Natural killer cell (primary cell): ENCODE measurements around the gene ZNF32. TPM values are rescaled to one million over a fixed set of nuclear protein-coding genes. Genes with fewer than 3 reads are reported as not detected.

Experiments used
- ATAC-seq, 3 donors: fragments of 150-1000 bp in 2 of 3; fragments of 200-7000 bp in 1 of 3; cut with Tn5 transposase; 1 replicate in 1 of 3; 2 replicates in 2 of 3; pipeline ENCODE4 v1.10.0; 2021; ENCODE audit warnings: mild to moderate bottlenecking in 2 of 3, moderate library complexity in 2 of 3
- DNase-seq, 2 donors: peaks; one replicate each; pipeline versions ENCODE4 v3.0.0 to v3.0.0-alpha.2; 2013 to 2021; ENCODE audit warnings: mixed read lengths in 1 of 2
- H3K27ac ChIP-seq: one replicate; pipeline ENCODE4 v1.5.1; 2013; ENCODE audit warnings: mild to moderate bottlenecking, low read length
- H3K27me3 ChIP-seq: one replicate; pipeline ENCODE4 v1.6.1; 2013; ENCODE audit warnings: low read length; ENCODE audit not compliant: control insufficient read depth, insufficient read depth
- H3K36me3 ChIP-seq: one replicate; pipeline ENCODE4 v1.6.1; 2013; ENCODE audit warnings: low read length; ENCODE audit not compliant: control insufficient read depth, insufficient read depth
- H3K4me1 ChIP-seq: one replicate; pipeline ENCODE4 v1.6.1; 2013; ENCODE audit warnings: low read length; ENCODE audit not compliant: control insufficient read depth, insufficient read depth
- H3K4me3 ChIP-seq: one replicate; pipeline ENCODE4 v1.5.1; 2013; ENCODE audit warnings: low read length
- H3K9me3 ChIP-seq: one replicate; pipeline ENCODE4 v1.6.1; 2013; ENCODE audit warnings: low read length; ENCODE audit not compliant: control insufficient read depth, insufficient read depth
- H3K27ac Mint-ChIP-seq, 2 donors: one replicate each; pipeline ENCODE4 v1.8.0; 2022; ENCODE audit warnings: mild to moderate bottlenecking in 2 of 2, mixed read lengths in 2 of 2, moderate library complexity in 1 of 2
- H3K27me3 Mint-ChIP-seq, 2 donors: one replicate each; pipeline ENCODE4 v1.8.0; 2022; ENCODE audit warnings: low read depth in 2 of 2, mixed read lengths in 2 of 2
- H3K36me3 Mint-ChIP-seq: one replicate; pipeline ENCODE4 v1.8.0; 2022; ENCODE audit warnings: mixed read lengths
- H3K4me1 Mint-ChIP-seq, 2 donors: one replicate each; pipeline ENCODE4 v1.8.0; 2022; ENCODE audit warnings: mixed read lengths in 2 of 2
- H3K4me3 Mint-ChIP-seq: one replicate; pipeline ENCODE4 v1.8.0; 2022; ENCODE audit warnings: mild to moderate bottlenecking, moderate library complexity, mixed read lengths
- H3K9me3 Mint-ChIP-seq, 2 donors: one replicate each; pipeline ENCODE4 v1.8.0; 2022; ENCODE audit warnings: mixed read lengths in 2 of 2
- WGBS: methylation state at CpG from one replicate; pipeline ENCODE4 v1.1.7; 2013; ENCODE audit warnings: missing lambda C conversion rate; ENCODE audit not compliant: insufficient coverage; 5-methylcytosine and 5-hydroxymethylcytosine counted together
- intact Hi-C: fragments of 100-400 bp; cut with micrococcal nuclease; formaldehyde crosslinking; loops from one replicate; pipeline ENCODE4 v1.14.2; 2022
- total RNA-seq, 4 donors: library from RNA; stranded (reverse); fragments of 120-200 nt in 1 of 4; gene quantifications; one replicate each; pipeline versions ENCODE4 v1.2.3 to v1.2.4, GENCODE V29; 2013 to 2022
- TF ChIP-seq, protein P1 (sequence below): fragments of 200-600 bp; IDR thresholded peaks from one replicate; pipeline ENCODE4 v1.8.0; 2022; ENCODE audit warnings: antibody characterized with exemption

ZNF32 gene
- total RNA-seq, 3 donors from 2014 or later (not counting 1 experiment from before 2014, with no cell fraction given), result 19.1 to 28.9 (median 26.2) TPM

DNA sequence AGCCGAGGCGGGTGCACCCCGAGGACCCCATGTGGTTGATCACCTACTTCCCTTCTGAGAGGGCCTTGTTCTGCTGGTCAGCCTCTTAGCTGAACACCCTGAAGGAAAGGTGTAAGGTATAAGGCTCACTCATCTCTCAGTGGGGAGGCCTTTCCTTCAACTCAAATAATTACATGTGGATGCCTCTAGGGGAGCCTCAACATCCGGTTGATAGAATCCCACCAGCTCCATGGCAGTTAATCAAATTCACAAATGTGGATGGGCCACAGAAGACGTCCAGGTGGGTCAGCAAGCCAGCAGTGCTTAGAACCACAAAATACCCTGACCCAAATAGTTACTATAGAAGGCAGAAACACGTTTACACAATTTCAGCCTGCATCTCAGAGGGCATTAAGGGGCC, 37.7 kb upstream of the ZNF32 start:
- 74% methylated on average over 6 of the region's 6 CpGs for WGBS
- H3K36me3 Mint-ChIP-seq, result no peaks in the 10 kb centered on the region
- no peaks in the 10 kb centered on the region for H3K27me3 ChIP-seq
- DNase-seq (no peak), ATAC-seq (no peak)
- no peaks in the 10 kb centered on the region for H3K9me3 ChIP-seq
- H3K9me3 Mint-ChIP-seq, result no peaks in the 10 kb centered on the region
- no peak overlapping the region for H3K27ac ChIP-seq
- intact Hi-C loops, result no loop called here
- no peak overlapping the region for H3K27ac Mint-ChIP-seq
- no peak overlapping the region for H3K4me3 ChIP-seq
- H3K36me3 ChIP-seq, result no peaks in the 10 kb centered on the region
- peaks cover 12% of the 10 kb centered on the region for H3K4me1 ChIP-seq
- peak overlapping the region; percentile 72 for H3K4me3 Mint-ChIP-seq
- TF ChIP-seq, protein P1, sequence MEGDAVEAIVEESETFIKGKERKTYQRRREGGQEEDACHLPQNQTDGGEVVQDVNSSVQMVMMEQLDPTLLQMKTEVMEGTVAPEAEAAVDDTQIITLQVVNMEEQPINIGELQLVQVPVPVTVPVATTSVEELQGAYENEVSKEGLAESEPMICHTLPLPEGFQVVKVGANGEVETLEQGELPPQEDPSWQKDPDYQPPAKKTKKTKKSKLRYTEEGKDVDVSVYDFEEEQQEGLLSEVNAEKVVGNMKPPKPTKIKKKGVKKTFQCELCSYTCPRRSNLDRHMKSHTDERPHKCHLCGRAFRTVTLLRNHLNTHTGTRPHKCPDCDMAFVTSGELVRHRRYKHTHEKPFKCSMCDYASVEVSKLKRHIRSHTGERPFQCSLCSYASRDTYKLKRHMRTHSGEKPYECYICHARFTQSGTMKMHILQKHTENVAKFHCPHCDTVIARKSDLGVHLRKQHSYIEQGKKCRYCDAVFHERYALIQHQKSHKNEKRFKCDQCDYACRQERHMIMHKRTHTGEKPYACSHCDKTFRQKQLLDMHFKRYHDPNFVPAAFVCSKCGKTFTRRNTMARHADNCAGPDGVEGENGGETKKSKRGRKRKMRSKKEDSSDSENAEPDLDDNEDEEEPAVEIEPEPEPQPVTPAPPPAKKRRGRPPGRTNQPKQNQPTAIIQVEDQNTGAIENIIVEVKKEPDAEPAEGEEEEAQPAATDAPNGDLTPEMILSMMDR, result no peak
- H3K4me1 Mint-ChIP-seq, result peaks cover 10 to 22% of the 10 kb centered on the region in 2 donors
- peaks cover 20 to 21% of the 10 kb centered on the region in 2 donors for H3K27me3 Mint-ChIP-seq

DNA sequence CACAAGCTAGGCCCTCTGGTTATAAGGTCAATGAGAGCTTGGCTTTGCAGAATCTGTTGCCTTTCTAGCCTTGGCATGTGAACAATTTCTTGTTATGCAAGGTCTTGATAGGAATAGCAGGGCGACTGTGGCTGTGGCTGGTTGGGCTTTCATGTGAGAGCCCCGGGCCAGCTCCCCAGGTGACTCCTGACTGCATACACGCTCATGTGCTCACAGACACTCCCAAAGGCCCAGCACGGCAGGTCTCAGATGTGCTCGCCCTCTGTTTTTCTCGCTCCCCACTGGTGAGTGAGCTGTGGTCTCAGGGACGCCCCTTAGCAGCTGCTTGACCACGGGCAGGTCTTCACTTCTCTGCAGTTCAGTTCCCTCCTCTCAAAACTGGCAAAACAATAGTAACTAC, 37.1 kb upstream of the ZNF32 start:
- intact Hi-C loops, result no loop called here
- Histone ChIP-seq H3K9me3 (no peaks in the 10 kb centered on the region), H3K27me3 (no peaks in the 10 kb centered on the region), H3K4me1 (peaks cover 12% of the 10 kb centered on the region), H3K4me3 (no peak overlapping the region), H3K36me3 (no peaks in the 10 kb centered on the region), H3K27ac (no peak overlapping the region)
- Mint-ChIP-seq H3K27ac (no peak overlapping the region), H3K9me3 (no peaks in the 10 kb centered on the region), H3K36me3 (no peaks in the 10 kb centered on the region), H3K27me3 (peaks cover 20 to 23% of the 10 kb centered on the region in 2 donors), H3K4me3 (no peak overlapping the region), H3K4me1 (peaks cover 10 to 22% of the 10 kb centered on the region in 2 donors)
- TF ChIP-seq, protein P1, result no peak
- DNase-seq (no peak), ATAC-seq (no peak)
- WGBS, result 84% methylated on average over 7 of the region's 8 CpGs

DNA sequence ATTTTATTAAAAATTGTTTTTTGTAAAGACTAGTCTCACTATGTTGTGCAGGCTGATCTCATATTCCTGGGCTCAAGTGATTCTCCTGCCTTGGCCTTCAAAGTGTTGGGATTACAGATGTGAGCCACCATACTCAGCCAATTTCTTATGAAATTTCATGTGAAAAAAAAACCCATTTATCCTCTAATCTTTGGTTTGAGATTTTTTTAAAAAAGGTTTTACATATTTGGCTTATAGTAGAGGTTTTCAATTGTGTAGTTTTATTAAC, 35.5 kb upstream of the ZNF32 start:
- ATAC-seq (no peak), DNase-seq (no peak)
- H3K27ac ChIP-seq, result no peak overlapping the region
- H3K9me3 ChIP-seq, result no peaks in the 10 kb centered on the region
- intact Hi-C loops, result no loop called here
- H3K4me1 Mint-ChIP-seq, result peaks cover 0 to 9% of the 10 kb centered on the region in 2 donors
- TF ChIP-seq, protein P1, result no peak
- H3K27ac Mint-ChIP-seq, result no peak overlapping the region
- H3K27me3 ChIP-seq, result no peaks in the 10 kb centered on the region
- no peaks in the 10 kb centered on the region for H3K36me3 ChIP-seq
- H3K4me3 ChIP-seq, result no peak overlapping the region
- H3K4me1 ChIP-seq, result peaks cover 2% of the 10 kb centered on the region
- H3K36me3 Mint-ChIP-seq, result no peaks in the 10 kb centered on the region
- H3K9me3 Mint-ChIP-seq, result no peaks in the 10 kb centered on the region
- H3K27me3 Mint-ChIP-seq, result peaks cover 28 to 30% of the 10 kb centered on the region in 2 donors
- no peak overlapping the region for H3K4me3 Mint-ChIP-seq

DNA sequence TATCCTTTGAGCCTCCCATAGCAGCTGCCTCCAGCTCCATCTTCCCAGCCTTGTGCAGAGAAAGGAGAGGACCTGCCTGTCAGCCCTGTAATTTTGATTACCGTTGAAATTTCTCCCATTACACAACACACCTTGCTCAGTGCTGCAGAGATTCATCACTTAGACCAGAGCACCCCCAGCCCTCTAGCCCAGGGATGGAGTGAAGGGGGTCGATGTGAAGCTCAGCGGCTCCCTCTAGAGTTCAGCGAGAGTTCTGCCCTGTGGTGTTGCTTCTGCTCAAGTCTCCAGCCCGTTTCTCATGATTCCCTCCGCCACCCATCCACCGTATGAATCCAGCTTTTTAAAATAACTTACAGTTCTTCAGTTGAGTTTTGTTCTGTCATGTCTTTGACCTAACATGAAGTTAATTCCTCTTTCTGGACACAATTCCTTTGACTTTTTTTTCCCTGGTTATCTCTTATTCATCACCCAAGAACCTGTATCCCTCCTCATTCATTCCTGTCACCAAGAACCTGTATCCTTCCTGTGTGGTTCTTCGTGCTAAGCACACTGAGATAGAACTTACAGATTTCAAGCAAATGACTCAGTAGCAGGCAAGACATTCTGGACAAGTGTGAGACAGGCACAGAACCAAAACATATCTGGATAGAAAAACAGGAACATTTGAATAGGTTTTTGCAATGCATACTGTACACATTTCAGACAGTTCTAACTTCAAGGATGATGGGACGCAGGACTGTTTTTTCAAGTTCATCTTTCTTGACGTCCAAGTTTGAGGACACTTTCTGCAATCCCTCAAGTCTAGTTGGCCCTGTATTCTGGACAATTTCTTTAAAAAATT, 35.0 kb upstream of the ZNF32 start:
- Mint-ChIP-seq H3K36me3 (no peaks in the 10 kb centered on the region), H3K27me3 (peaks cover 32 to 35% of the 10 kb centered on the region in 2 donors), H3K27ac (no peak overlapping the region), H3K9me3 (no peaks in the 10 kb centered on the region), H3K4me1 (peaks cover 0 to 4% of the 10 kb centered on the region in 2 donors), H3K4me3 (no peak overlapping the region)
- H3K27ac ChIP-seq, result no peak overlapping the region
- no peaks in the 10 kb centered on the region for H3K9me3 ChIP-seq
- intact Hi-C loops, result no loop called here
- ATAC-seq (peak; percentile 47 to 77 (median 77)), DNase-seq (peak in 1 of 2 donors; percentile 50)
- no peaks in the 10 kb centered on the region for H3K36me3 ChIP-seq
- TF ChIP-seq, protein P1, result peak; percentile 62
- WGBS, result 33% methylated on average over 9 of the region's 10 CpGs
- H3K4me3 ChIP-seq, result no peak overlapping the region
- H3K27me3 ChIP-seq, result no peaks in the 10 kb centered on the region
- H3K4me1 ChIP-seq, result no peaks in the 10 kb centered on the region
